Astrocyte of the spinal cord (primary cell): ENCODE results near the gene RANBP17.

Experiments used
- DNase-seq: peaks from one replicate; pipeline ENCODE4 v3.0.0; 2011; ENCODE audit warnings: low read depth, low spot score
- H3K4me3 ChIP-seq: 2 replicates; pipeline ENCODE4 v1.5.1; 2011; ENCODE audit warnings: low read depth, mild to moderate bottlenecking, low read length, moderate library complexity
- in situ Hi-C: cut with HindIII; loops from 2 replicates; pipeline ENCODE4 v1.10.0; 2017; ENCODE audit warnings: low sequenced_read_pairs
- TF ChIP-seq, protein P1 (sequence below): IDR thresholded peaks from 2 replicates; pipeline ENCODE4 v1.5.1; 2012; ENCODE audit warnings: low read depth, mild to moderate bottlenecking, low read length, inconsistent platforms

The RANBP17 gene

DNA sequence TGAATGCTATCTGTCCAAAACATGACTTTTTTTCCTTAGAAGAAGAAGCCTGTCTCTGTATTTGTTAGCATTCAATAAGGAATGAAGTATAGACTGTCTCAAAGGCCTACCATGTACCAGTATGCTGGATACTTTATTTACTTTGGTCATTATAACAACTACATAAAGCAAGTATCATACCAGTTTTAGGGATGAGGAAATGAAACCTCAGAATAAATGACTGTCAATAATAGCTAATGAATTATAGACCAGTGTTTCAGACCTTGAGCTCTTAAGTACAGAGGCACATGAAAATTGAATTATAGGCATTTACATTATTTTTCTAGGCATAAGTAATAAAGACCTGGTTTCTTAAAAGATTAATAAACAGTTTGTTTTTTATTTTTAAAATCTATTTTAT, 280.8 kb downstream of the RANBP17 start:
- TF ChIP-seq, protein P1, sequence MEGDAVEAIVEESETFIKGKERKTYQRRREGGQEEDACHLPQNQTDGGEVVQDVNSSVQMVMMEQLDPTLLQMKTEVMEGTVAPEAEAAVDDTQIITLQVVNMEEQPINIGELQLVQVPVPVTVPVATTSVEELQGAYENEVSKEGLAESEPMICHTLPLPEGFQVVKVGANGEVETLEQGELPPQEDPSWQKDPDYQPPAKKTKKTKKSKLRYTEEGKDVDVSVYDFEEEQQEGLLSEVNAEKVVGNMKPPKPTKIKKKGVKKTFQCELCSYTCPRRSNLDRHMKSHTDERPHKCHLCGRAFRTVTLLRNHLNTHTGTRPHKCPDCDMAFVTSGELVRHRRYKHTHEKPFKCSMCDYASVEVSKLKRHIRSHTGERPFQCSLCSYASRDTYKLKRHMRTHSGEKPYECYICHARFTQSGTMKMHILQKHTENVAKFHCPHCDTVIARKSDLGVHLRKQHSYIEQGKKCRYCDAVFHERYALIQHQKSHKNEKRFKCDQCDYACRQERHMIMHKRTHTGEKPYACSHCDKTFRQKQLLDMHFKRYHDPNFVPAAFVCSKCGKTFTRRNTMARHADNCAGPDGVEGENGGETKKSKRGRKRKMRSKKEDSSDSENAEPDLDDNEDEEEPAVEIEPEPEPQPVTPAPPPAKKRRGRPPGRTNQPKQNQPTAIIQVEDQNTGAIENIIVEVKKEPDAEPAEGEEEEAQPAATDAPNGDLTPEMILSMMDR = no peak
- no peak overlapping the region for H3K4me3 ChIP-seq
- in situ Hi-C loops = no loop called here
- no peak for DNase-seq

GRCh38 chr5:171143171-171143570, 281.4 kb downstream of the RANBP17 start:
- H3K4me3 ChIP-seq = no peak overlapping the region
- in situ Hi-C loops = no loop called here
- no peak for DNase-seq
- TF ChIP-seq, protein P1 = no peak

- in situ Hi-C loops = no loop called here
- DNase-seq = no peak
- H3K4me3 ChIP-seq = no peak overlapping the region
- TF ChIP-seq, protein P1 = no peak
Measured at GRCh38 chr5:171143926-171144325, 282.1 kb downstream of the RANBP17 start.

GRCh38 chr5:171149333-171149732, 287.5 kb downstream of the RANBP17 start:
- DNase-seq = no peak
- in situ Hi-C loops = no loop called here
- TF ChIP-seq, protein P1 = no peak
- no peak overlapping the region for H3K4me3 ChIP-seq

DNA sequence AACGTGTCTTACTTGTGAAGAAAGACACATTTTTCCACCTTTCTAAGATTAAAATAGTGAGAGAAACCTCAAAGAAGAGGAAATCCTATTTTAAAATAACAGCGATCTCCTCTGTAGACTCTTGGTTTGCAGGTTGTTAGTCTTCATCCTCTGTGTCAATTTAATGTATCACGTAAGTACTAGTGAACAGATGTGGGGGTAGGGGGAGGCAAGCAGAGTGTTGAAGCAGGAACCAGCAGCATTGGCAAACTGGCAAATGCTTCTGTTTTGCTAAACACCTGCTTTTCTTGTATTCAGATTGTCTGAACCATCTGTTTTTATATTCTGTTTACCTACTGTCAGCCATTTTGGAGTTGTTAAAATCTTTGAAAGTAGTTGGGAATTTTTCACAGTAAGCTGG, 288.0 kb downstream of the RANBP17 start:
- no peak for DNase-seq
- in situ Hi-C loops = no loop called here
- no peak overlapping the region for H3K4me3 ChIP-seq
- TF ChIP-seq, protein P1 = no peak

- no peak overlapping the region for H3K4me3 ChIP-seq
- in situ Hi-C loops = no loop called here
- DNase-seq = peak; percentile 20
- TF ChIP-seq, protein P1 = peak; percentile 39
Measured at GRCh38 chr5:171152382-171152781, 290.6 kb downstream of the RANBP17 start.

DNA sequence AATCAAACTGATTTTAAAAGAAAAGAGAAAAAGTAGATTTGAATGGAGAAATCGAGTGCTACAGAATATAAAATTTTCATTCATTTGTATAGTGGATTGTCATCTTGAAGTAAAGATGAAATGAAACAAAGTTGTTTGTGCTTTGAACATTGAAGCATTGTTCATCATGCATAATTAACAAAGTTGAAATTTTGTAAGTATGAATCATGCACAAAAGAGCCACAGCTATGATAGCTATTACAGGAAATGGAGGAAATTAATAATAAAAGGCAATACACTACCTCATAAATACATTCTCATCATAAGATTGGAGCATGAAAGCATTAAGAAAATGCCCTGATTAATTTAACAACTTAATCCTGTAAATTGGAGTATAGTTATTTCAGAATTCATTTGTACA, 293.8 kb downstream of the RANBP17 start:
- DNase-seq = peak; percentile 18
- in situ Hi-C loops = no loop called here

More for the DNA sequence above, 293.8 kb downstream of the RANBP17 start:
- H3K4me3 ChIP-seq = no peak overlapping the region
- TF ChIP-seq, protein P1 = no peak
